HL-60 (cell line): ENCODE data around the gene NHERF1.

Experiments
- GABPA ChIP-seq: IDR thresholded peaks from 2 replicates; pipeline ENCODE4 v1.6.1; 2012; ENCODE audit warnings: low read depth
- POLR2AphosphoS5 ChIP-seq: IDR thresholded peaks from 2 replicates; pipeline ENCODE4 v1.6.1; 2012; ENCODE audit warnings: low read depth
- SPI1 ChIP-seq: IDR thresholded peaks from 2 replicates; pipeline ENCODE4 v1.6.1; 2012; ENCODE audit warnings: low read depth, mild to moderate bottlenecking, borderline replicate concordance
- TF ChIP-seq, protein P1 (sequence below): IDR thresholded peaks from one replicate; pipeline ENCODE4 v1.5.1; 2011; ENCODE audit warnings: low read length, control low read depth, inconsistent platforms; ENCODE audit not compliant: insufficient read depth
- TF ChIP-seq, protein P2 (sequence below): IDR thresholded peaks from 2 replicates; pipeline ENCODE4 v1.6.1; 2012; ENCODE audit warnings: low read depth; ENCODE audit not compliant: insufficient replicate concordance

DNA sequence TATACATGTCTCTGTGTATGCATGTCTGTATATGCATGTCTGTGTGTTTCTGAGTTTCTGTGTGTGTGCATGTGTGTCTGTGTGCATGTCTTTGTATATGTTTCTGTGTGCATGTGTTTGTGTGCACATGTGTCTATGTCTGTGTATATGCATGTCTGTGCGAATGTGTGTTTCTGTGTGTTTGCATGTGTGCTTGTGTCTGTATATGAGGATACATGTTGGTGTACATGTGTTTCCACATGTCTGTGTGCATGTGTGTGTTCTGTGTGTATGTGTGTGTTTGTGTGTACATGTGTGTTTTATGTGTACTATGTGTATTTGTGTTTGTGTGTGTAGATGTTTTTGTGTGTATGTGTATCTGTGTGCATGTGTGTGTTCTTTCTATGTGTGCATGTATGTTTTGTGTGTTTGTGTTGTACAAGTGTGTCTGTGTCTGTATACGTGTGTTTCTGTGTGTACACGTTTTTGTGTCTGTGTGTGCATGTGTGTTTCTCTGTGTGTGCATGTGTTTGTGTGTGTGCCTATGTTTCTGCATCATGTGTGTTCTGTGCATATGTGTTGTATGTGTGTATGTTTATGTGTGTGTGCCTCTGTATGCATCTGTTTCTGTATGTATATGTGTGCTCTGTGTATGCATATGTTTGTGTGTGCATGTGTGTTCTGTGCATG, 20.3 kb upstream of the NHERF1 start:
- TF ChIP-seq, protein P1, sequence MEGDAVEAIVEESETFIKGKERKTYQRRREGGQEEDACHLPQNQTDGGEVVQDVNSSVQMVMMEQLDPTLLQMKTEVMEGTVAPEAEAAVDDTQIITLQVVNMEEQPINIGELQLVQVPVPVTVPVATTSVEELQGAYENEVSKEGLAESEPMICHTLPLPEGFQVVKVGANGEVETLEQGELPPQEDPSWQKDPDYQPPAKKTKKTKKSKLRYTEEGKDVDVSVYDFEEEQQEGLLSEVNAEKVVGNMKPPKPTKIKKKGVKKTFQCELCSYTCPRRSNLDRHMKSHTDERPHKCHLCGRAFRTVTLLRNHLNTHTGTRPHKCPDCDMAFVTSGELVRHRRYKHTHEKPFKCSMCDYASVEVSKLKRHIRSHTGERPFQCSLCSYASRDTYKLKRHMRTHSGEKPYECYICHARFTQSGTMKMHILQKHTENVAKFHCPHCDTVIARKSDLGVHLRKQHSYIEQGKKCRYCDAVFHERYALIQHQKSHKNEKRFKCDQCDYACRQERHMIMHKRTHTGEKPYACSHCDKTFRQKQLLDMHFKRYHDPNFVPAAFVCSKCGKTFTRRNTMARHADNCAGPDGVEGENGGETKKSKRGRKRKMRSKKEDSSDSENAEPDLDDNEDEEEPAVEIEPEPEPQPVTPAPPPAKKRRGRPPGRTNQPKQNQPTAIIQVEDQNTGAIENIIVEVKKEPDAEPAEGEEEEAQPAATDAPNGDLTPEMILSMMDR = no peak
- TF ChIP-seq POLR2AphosphoS5 (no peak), GABPA (no peak), SPI1 (no peak)
- TF ChIP-seq, protein P2, sequence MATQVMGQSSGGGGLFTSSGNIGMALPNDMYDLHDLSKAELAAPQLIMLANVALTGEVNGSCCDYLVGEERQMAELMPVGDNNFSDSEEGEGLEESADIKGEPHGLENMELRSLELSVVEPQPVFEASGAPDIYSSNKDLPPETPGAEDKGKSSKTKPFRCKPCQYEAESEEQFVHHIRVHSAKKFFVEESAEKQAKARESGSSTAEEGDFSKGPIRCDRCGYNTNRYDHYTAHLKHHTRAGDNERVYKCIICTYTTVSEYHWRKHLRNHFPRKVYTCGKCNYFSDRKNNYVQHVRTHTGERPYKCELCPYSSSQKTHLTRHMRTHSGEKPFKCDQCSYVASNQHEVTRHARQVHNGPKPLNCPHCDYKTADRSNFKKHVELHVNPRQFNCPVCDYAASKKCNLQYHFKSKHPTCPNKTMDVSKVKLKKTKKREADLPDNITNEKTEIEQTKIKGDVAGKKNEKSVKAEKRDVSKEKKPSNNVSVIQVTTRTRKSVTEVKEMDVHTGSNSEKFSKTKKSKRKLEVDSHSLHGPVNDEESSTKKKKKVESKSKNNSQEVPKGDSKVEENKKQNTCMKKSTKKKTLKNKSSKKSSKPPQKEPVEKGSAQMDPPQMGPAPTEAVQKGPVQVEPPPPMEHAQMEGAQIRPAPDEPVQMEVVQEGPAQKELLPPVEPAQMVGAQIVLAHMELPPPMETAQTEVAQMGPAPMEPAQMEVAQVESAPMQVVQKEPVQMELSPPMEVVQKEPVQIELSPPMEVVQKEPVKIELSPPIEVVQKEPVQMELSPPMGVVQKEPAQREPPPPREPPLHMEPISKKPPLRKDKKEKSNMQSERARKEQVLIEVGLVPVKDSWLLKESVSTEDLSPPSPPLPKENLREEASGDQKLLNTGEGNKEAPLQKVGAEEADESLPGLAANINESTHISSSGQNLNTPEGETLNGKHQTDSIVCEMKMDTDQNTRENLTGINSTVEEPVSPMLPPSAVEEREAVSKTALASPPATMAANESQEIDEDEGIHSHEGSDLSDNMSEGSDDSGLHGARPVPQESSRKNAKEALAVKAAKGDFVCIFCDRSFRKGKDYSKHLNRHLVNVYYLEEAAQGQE = no peak
